Measurements from ENCODE around the gene TTLL9. TPM values are rescaled to one million over a fixed set of nuclear protein-coding genes. Genes with fewer than 3 reads are reported as not detected.
A peak's percentile ranks its signal among the peaks of the same experiment; 100 is the strongest.

TTLL9 gene
- polyA plus RNA-seq, 1 donor (not counting 4 experiments of a cell fraction or from before 2014, with no cell fraction given), result not detected

- dilution Hi-C loops (cut with MboI; ENCODE audit: extremely low pct_ligation_motif_present, low sequenced_read_pairs), result no loop called here
- peak; percentile 83 to 89 (median 88) for TF ChIP-seq CTCF (optimal IDR thresholded peaks at IDR 0.05 in 1 of 3, IDR thresholded peaks at IDR 0.05 in 1 of 3, conservative IDR thresholded peaks at IDR 0.05 in 1 of 3; ENCODE audit: extremely low read depth in 1 of 3, insufficient read depth in 2 of 3, low read length in 3 of 3)
- TF ChIP-seq EZH2 (IDR thresholded peaks at IDR 0.05; ENCODE audit: low read length), result no peak
- Histone ChIP-seq H2AFZ (ENCODE audit: control insufficient read depth, low read length) (no peak overlapping the region), H3K4me2 (ENCODE audit: control insufficient read depth, extremely low read depth, insufficient read depth, low read depth, low read length) (no peak overlapping the region), H3K4me1 (ENCODE audit: control insufficient read depth, extremely low read depth, insufficient read depth, low read length) (peaks cover 9% of the 10 kb centered on the region), H3K27me3 (ENCODE audit: control insufficient read depth, extremely low read depth, insufficient read depth, low read length) (peaks cover 25% of the 10 kb centered on the region), H4K20me1 (ENCODE audit: control insufficient read depth, extremely low read depth, insufficient read depth, low read length) (no peaks in the 10 kb centered on the region), H3K27ac (ENCODE audit: control insufficient read depth, insufficient read depth, low read length) (no peak overlapping the region), H3K79me2 (ENCODE audit: control insufficient read depth, insufficient read depth, low read length) (no peaks in the 10 kb centered on the region), H3K4me3 (ENCODE audit: control insufficient read depth in 2 of 3, extremely low read depth in 1 of 3, insufficient read depth in 2 of 3, low read depth in 1 of 3, low read length in 3 of 3) (no peak overlapping the region), H3K9ac (ENCODE audit: control insufficient read depth, extremely low read depth, insufficient read depth, low read length) (no peak overlapping the region), H3K36me3 (ENCODE audit: control insufficient read depth in 2 of 2, extremely low read depth in 1 of 2, insufficient read depth in 2 of 2, low read length in 2 of 2) (no peaks in the 10 kb centered on the region), H3K9me3 (ENCODE audit: control insufficient read depth, low read depth, low read length) (no peaks in the 10 kb centered on the region), H3K9me1 (ENCODE audit: control insufficient read depth, extremely low read depth, insufficient read depth, low read length) (peaks cover 3% of the 10 kb centered on the region)
- DNase-seq (ENCODE audit: low read depth, low spot score) (no peak), FAIRE-seq (no peak)
Observed at GRCh38 chr20:31833130-31833930, 37.1 kb upstream of the TTLL9 start.

GRCh38 chr20:31833931-31834521 lies 36.4 kb upstream of the TTLL9 start:
- Histone ChIP-seq H3K4me1 (ENCODE audit: control insufficient read depth, extremely low read depth, insufficient read depth, low read length) (peaks cover 9% of the 10 kb centered on the region), H3K36me3 (ENCODE audit: control insufficient read depth in 2 of 2, extremely low read depth in 1 of 2, insufficient read depth in 2 of 2, low read length in 2 of 2) (no peaks in the 10 kb centered on the region), H3K79me2 (ENCODE audit: control insufficient read depth, insufficient read depth, low read length) (no peaks in the 10 kb centered on the region), H3K4me3 (ENCODE audit: control insufficient read depth in 2 of 3, extremely low read depth in 1 of 3, insufficient read depth in 2 of 3, low read depth in 1 of 3, low read length in 3 of 3) (no peak overlapping the region), H4K20me1 (ENCODE audit: control insufficient read depth, extremely low read depth, insufficient read depth, low read length) (no peaks in the 10 kb centered on the region), H2AFZ (ENCODE audit: control insufficient read depth, low read length) (no peak overlapping the region), H3K27ac (ENCODE audit: control insufficient read depth, insufficient read depth, low read length) (no peak overlapping the region), H3K9ac (ENCODE audit: control insufficient read depth, extremely low read depth, insufficient read depth, low read length) (no peak overlapping the region), H3K27me3 (ENCODE audit: control insufficient read depth, extremely low read depth, insufficient read depth, low read length) (peaks cover 30% of the 10 kb centered on the region), H3K9me3 (ENCODE audit: control insufficient read depth, low read depth, low read length) (no peaks in the 10 kb centered on the region), H3K4me2 (ENCODE audit: control insufficient read depth, extremely low read depth, insufficient read depth, low read depth, low read length) (no peak overlapping the region), H3K9me1 (ENCODE audit: control insufficient read depth, extremely low read depth, insufficient read depth, low read length) (peaks cover 3% of the 10 kb centered on the region)
- dilution Hi-C loops (cut with MboI; ENCODE audit: extremely low pct_ligation_motif_present, low sequenced_read_pairs), result no loop called here
- TF ChIP-seq EZH2 (IDR thresholded peaks at IDR 0.05; ENCODE audit: low read length) (no peak), CTCF (optimal IDR thresholded peaks at IDR 0.05 in 1 of 3, IDR thresholded peaks at IDR 0.05 in 1 of 3, conservative IDR thresholded peaks at IDR 0.05 in 1 of 3; ENCODE audit: extremely low read depth in 1 of 3, insufficient read depth in 2 of 3, low read length in 3 of 3) (no peak)
- DNase-seq (ENCODE audit: low read depth, low spot score) (no peak), FAIRE-seq (no peak)
